Mucosa of descending colon (tissue), 3 donors: ENCODE data around the gene ACP7. TPM values are rescaled to one million over a fixed set of nuclear protein-coding genes. Genes with fewer than 3 reads are reported as not detected.

ENCODE experiments used
- ATAC-seq: fragments of 200-7000 bp; cut with Tn5 transposase; one replicate; pipeline ENCODE4 v1.9.1; 2020; ENCODE audit warnings: mild to moderate bottlenecking, moderate library complexity
- DNase-seq, 3 donors: peaks; one replicate each; pipeline ENCODE4 v3.0.0-alpha.2; 2020
- H3K36me3 ChIP-seq: fragments of 200-600 bp; one replicate; pipeline ENCODE4 v1.8.0; 2021; ENCODE audit warnings: low read depth, mild to moderate bottlenecking
- H3K4me1 ChIP-seq: fragments of 200-600 bp; one replicate; pipeline ENCODE4 v1.8.0; 2021; ENCODE audit warnings: low read depth, mild to moderate bottlenecking
- H3K4me3 ChIP-seq: fragments of 200-600 bp; one replicate; pipeline ENCODE4 v1.8.0; 2021; ENCODE audit warnings: mild to moderate bottlenecking
- H3K9me3 ChIP-seq: fragments of 200-600 bp; one replicate; pipeline ENCODE4 v1.8.0; 2021; ENCODE audit warnings: mild to moderate bottlenecking
- CTCF ChIP-seq: fragments of 200-600 bp; IDR thresholded peaks from one replicate; pipeline ENCODE4 v1.8.0; 2022; ENCODE audit warnings: antibody characterized with exemption, mild to moderate bottlenecking
- intact Hi-C, 2 donors: fragments of 100-400 bp; cut with DNase I in 1 of 2; cut with micrococcal nuclease in 1 of 2; formaldehyde crosslinking; loops; one replicate each; pipeline versions ENCODE4 v1.11.0 to v1.11.1; 2022; cut with DNase I, micrococcal nuclease
- total RNA-seq, 3 donors: library from RNA; stranded (reverse); fragmentation: NEBNext Ultra II Directional in 2 of 3; extraction: Animal tissue kit (Norgen Biotek cat#: 25700) in 2 of 3; gene quantifications; one replicate each; pipeline versions ENCODE4 v1.2.1 to v1.2.4, GENCODE V29; 2021 to 2023
- donor health status: DM: no; HTN: no; CAD: no; lungs with moderate emphysema.
- donor health status: DM: no; HTN: no; CAD: no.
- donor health status: DM: no; HTN: yes; CAD: no.

ACP7 gene
- total RNA-seq, 3 donors from 2014 or later = not detected

- Histone ChIP-seq H3K4me1 (peaks cover 24% of the 10 kb centered on the region), H3K4me3 (no peak overlapping the region), H3K36me3 (no peaks in the 10 kb centered on the region), H3K9me3 (no peaks in the 10 kb centered on the region)
- ATAC-seq = no peak
- no peak for TF ChIP-seq CTCF
- DNase-seq = no peak
- intact Hi-C loops = no loop called here
These were observed 54.3 kb downstream of the ACP7 start for GRCh38 chr19:39138221-39139211.

- no peak overlapping the region for H3K4me3 ChIP-seq
- DNase-seq (no peak), ATAC-seq (no peak)
- no peaks in the 10 kb centered on the region for H3K9me3 ChIP-seq
- no peaks in the 10 kb centered on the region for H3K36me3 ChIP-seq
- intact Hi-C loops = no loop called here
- no peak for TF ChIP-seq CTCF
- peaks cover 28% of the 10 kb centered on the region for H3K4me1 ChIP-seq
These were observed 55.2 kb downstream of the ACP7 start for GRCh38 chr19:39139305-39139874.

- DNase-seq (no peak), ATAC-seq (no peak)
- Histone ChIP-seq H3K4me1 (peaks cover 34% of the 10 kb centered on the region), H3K36me3 (no peaks in the 10 kb centered on the region), H3K4me3 (no peak overlapping the region), H3K9me3 (no peaks in the 10 kb centered on the region)
- intact Hi-C loops = no loop called here
- no peak for TF ChIP-seq CTCF
These were observed 55.8 kb downstream of the ACP7 start for GRCh38 chr19:39139971-39140453.

GRCh38 chr19:39140594-39140993 lies 56.4 kb downstream of the ACP7 start:
- TF ChIP-seq CTCF = no peak
- H3K4me3 ChIP-seq = no peak overlapping the region

GRCh38 chr19:39141929-39142328 lies 57.8 kb downstream of the ACP7 start:
- intact Hi-C loops = no loop called here
- ATAC-seq (no peak), DNase-seq (no peak)
- Histone ChIP-seq H3K4me1 (peaks cover 36% of the 10 kb centered on the region), H3K9me3 (no peaks in the 10 kb centered on the region), H3K4me3 (no peak overlapping the region), H3K36me3 (no peaks in the 10 kb centered on the region)
- TF ChIP-seq CTCF = no peak

More at GRCh38 chr19:39140594-39140993, 56.4 kb downstream of the ACP7 start:
- DNase-seq (no peak), ATAC-seq (no peak)
- Histone ChIP-seq H3K36me3 (no peaks in the 10 kb centered on the region), H3K4me1 (peaks cover 38% of the 10 kb centered on the region), H3K9me3 (no peaks in the 10 kb centered on the region)
- intact Hi-C loops = no loop called here
